SU-DHL-6 (cell line): ENCODE data around the gene MRPL20.

Source experiments
- H2AFZ ChIP-seq: fragments of 200-600 bp; sonication (generic); 2 replicates; pipeline ENCODE4 v1.6.1; 2014; ENCODE audit warnings: low read depth, mild to moderate bottlenecking, moderate library complexity, mixed read lengths, antibody characterized with exemption, low read length; ENCODE audit not compliant: severe bottlenecking
- H3F3A ChIP-seq: fragments of 200-600 bp; shearing (Covaris generic); 2 replicates; pipeline ENCODE4 v1.6.0; 2016; ENCODE audit warnings: antibody characterized with exemption, mild to moderate bottlenecking; ENCODE audit not compliant: insufficient read depth
- H3K27ac ChIP-seq: fragments of 200-600 bp; sonication (generic); 2 replicates; pipeline ENCODE4 v1.5.1; 2016; ENCODE audit warnings: low read depth, mild to moderate bottlenecking, low read length, moderate library complexity, mixed read lengths
- H3K27me3 ChIP-seq: fragments of 200-600 bp; sonication (generic), shearing (Covaris generic); 2 replicates; pipeline ENCODE4 v1.6.0; 2014; ENCODE audit warnings: mild to moderate bottlenecking, low read length
- H3K36me3 ChIP-seq: fragments of 200-600 bp; sonication (generic); 2 replicates; pipeline ENCODE4 v1.6.1; 2014; ENCODE audit warnings: mild to moderate bottlenecking, low read length, mixed read lengths
- H3K4me2 ChIP-seq: fragments of 300-600, 200-600 bp; shearing (Covaris generic), sonication (generic); 2 replicates; pipeline ENCODE4 v1.6.0; 2014; ENCODE audit warnings: low read length, low read depth, mild to moderate bottlenecking; ENCODE audit not compliant: poor library complexity, severe bottlenecking
- H3K4me3 ChIP-seq: fragments of 200-600 bp; sonication (generic); 2 replicates; pipeline ENCODE4 v1.5.1; 2014; ENCODE audit warnings: antibody characterized with exemption, low read length, mild to moderate bottlenecking, mixed read lengths; ENCODE audit not compliant: insufficient read depth, poor library complexity, severe bottlenecking
- H3K79me2 ChIP-seq: fragments of 200-600 bp; sonication (generic); 2 replicates; pipeline ENCODE4 v1.6.1; 2014; ENCODE audit warnings: mild to moderate bottlenecking, low read length, moderate library complexity; ENCODE audit not compliant: insufficient read depth
- H3K9ac ChIP-seq: fragments of 200-600 bp; sonication (generic); 2 replicates; pipeline ENCODE4 v1.7.0; 2014; ENCODE audit warnings: mild to moderate bottlenecking, low read length
- H3K9me2 ChIP-seq: fragments of 200-600 bp; sonication (generic); replicated peaks from 2 replicates; pipeline ENCODE4 v1.6.1; 2014; ENCODE audit warnings: low read length; ENCODE audit not compliant: insufficient read depth
- H3K9me3 ChIP-seq: fragments of 200-600 bp; sonication (generic); 2 replicates; pipeline ENCODE4 v1.6.1; 2014; ENCODE audit warnings: low read length, mixed read lengths; ENCODE audit not compliant: insufficient read depth
- H4K20me1 ChIP-seq: fragments of 200-600 bp; sonication (generic); 2 replicates; pipeline ENCODE4 v1.6.1; 2014; ENCODE audit warnings: low read depth, mild to moderate bottlenecking, antibody characterized with exemption, low read length, moderate library complexity, mixed read lengths
- EZH2phosphoT487 ChIP-seq: fragments of 200-600 bp; sonication (generic), shearing (Covaris generic); conservative IDR thresholded peaks from 2 replicates; pipeline ENCODE4 v1.6.1; 2018; ENCODE audit warnings: mild to moderate bottlenecking, antibody characterized with exemption, low read length, moderate library complexity, mixed read lengths
- TF ChIP-seq, protein P1 (sequence below): fragments of 200-600 bp; sonication (generic); IDR thresholded peaks from one replicate; pipeline ENCODE4 v1.5.1; 2017; ENCODE audit warnings: antibody characterized with exemption, mild to moderate bottlenecking, low read length, moderate library complexity; ENCODE audit not compliant: insufficient read depth, poor library complexity, severe bottlenecking

The MRPL20 gene

DNA sequence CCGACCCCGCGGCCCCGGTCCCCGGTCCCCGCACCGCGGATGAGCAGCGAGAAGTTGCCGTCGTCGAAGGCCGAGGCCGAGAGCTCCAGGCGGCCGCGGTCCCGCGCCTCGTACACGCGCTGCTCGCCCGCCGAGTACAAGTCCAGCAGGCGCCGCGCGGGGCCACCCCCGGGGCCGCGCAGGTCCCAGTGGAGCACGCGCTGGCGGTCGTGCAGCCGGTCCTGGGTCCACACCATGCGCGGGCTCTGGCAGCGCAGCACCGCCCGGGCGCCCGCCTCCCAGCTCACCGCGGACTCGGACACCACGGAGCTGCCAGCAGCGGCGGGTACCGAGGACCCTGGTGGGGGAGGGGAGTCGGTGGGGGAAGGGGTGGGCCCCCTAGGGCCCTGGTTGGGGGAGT lies 51.7 kb downstream of the MRPL20 start:
- TF ChIP-seq EZH2phosphoT487, result no peak
- TF ChIP-seq, protein P1, sequence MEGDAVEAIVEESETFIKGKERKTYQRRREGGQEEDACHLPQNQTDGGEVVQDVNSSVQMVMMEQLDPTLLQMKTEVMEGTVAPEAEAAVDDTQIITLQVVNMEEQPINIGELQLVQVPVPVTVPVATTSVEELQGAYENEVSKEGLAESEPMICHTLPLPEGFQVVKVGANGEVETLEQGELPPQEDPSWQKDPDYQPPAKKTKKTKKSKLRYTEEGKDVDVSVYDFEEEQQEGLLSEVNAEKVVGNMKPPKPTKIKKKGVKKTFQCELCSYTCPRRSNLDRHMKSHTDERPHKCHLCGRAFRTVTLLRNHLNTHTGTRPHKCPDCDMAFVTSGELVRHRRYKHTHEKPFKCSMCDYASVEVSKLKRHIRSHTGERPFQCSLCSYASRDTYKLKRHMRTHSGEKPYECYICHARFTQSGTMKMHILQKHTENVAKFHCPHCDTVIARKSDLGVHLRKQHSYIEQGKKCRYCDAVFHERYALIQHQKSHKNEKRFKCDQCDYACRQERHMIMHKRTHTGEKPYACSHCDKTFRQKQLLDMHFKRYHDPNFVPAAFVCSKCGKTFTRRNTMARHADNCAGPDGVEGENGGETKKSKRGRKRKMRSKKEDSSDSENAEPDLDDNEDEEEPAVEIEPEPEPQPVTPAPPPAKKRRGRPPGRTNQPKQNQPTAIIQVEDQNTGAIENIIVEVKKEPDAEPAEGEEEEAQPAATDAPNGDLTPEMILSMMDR, result no peak
- Histone ChIP-seq H2AFZ (no peak overlapping the region), H3K9ac (no peak overlapping the region), H3K9me3 (no peaks in the 10 kb centered on the region), H3K4me3 (no peak overlapping the region), H3K27me3 (no peaks in the 10 kb centered on the region), H3K36me3 (no peaks in the 10 kb centered on the region), H3K4me2 (no peak overlapping the region), H3F3A (peaks cover 6% of the 10 kb centered on the region; the same call in 1 of the 2 replicates), H3K27ac (no peak overlapping the region), H3K79me2 (no peaks in the 10 kb centered on the region), H4K20me1 (no peaks in the 10 kb centered on the region), H3K9me2 (no peaks in the 10 kb centered on the region)

DNA sequence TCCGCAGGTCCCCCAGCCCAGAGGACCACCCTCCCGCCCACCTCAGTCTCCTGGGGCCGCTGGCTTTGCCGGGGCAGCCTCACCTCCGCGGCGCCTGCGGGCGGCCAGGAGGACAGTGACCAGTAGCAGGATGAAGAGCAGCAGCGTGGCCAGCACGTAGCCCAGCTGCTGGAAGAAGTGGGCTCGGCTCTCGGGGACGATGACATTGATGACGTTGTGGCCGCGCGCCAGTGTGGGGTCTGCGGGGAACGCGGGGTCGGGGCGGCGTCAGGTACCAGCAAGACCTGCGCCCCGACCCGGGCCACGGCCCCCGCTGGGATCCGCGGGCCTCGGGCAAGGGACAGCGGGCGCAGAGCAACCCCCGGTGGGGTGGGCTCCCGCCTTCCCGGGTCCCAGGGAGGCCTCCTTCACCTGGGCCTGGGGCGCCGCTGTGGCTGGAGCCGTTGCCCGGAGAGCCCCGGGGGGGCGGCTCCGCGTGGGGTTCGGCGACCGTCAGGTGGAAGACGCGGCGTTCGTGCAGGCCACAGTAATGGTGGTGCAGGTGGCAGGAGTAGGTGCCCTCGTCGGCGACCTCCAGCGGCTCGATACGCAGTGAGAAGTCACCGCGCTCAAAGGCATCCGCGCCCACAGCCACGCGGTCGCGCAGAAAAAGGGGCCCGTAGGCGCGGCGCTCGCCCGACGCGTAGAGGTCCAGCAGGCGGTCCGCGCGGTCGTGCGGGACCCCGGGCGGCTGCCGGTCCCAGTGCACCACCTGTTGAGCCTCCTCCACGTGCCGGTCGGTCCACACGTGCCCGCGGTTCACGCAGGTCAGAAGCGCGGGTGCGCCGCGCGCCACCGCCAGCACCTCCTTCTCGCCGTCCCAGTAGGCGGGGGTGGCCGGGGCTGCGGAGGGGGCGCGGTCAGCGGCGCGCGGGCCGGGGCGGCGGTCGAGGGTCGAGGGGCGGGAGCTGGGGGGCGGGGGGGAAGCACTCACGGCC lies 52.5 kb downstream of the MRPL20 start:
- Histone ChIP-seq H4K20me1 (no peaks in the 10 kb centered on the region), H3K27me3 (no peaks in the 10 kb centered on the region), H2AFZ (no peak overlapping the region), H3K79me2 (no peaks in the 10 kb centered on the region), H3K27ac (no peak overlapping the region), H3F3A (peaks cover 6% of the 10 kb centered on the region; the same call in 1 of the 2 replicates), H3K36me3 (no peaks in the 10 kb centered on the region), H3K4me2 (no peak overlapping the region), H3K9me3 (no peaks in the 10 kb centered on the region), H3K9me2 (no peaks in the 10 kb centered on the region), H3K9ac (no peak overlapping the region), H3K4me3 (no peak overlapping the region)
- no peak for TF ChIP-seq EZH2phosphoT487
- TF ChIP-seq, protein P1, result no peak

DNA sequence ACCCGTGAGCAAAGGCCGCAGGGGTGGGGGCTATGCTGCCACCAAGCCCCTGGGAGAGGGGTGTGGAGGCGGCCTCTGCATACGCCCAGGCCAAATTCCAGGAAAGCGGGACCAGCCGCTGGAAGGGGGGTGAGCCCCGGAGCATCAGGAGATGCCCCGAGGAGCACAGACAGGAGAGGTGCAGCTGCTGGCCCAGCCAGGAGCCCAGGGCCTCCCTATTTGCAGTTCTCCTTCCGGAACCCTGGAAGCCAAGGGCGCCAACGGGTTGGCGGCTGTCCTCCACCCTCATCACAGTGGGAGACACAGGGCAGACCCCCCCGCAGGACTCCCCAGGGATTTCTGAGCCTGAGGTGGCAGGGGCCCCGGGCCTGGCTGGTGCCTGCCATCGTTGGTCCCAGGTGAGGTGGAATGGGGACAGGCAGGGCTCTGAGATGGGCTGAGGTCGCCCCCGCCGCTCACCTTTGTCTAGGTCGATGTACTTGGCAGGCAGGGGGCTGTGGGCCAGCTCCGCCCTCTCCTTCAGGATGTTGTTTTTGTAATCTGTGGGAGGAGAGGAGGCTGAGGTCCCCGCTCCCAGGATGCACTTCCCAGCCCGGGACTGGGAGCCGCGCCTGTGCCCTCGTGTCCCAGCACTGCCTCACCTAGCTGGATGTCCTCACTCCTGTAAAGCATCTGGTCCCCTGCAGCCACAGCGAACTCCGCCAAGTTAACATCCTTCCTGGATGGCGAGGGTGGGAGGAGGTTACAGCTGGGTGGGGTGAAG lies 53.5 kb downstream of the MRPL20 start:
- Histone ChIP-seq H2AFZ (no peak overlapping the region), H3K9me2 (no peaks in the 10 kb centered on the region), H3K27me3 (no peaks in the 10 kb centered on the region), H3K4me2 (no peak overlapping the region), H3K9ac (no peak overlapping the region), H3K79me2 (no peaks in the 10 kb centered on the region), H3K27ac (no peak overlapping the region), H4K20me1 (no peaks in the 10 kb centered on the region), H3K9me3 (no peaks in the 10 kb centered on the region), H3F3A (peaks cover 6% of the 10 kb centered on the region; the same call in 1 of the 2 replicates), H3K4me3 (no peak overlapping the region), H3K36me3 (no peaks in the 10 kb centered on the region)
- TF ChIP-seq, protein P1, result no peak
